K562 (cell line): ENCODE results near the gene SH3RF1. TPM values are rescaled to one million over a fixed set of nuclear protein-coding genes. Genes with fewer than 3 reads are reported as not detected.

Source experiments
- ATAC-seq: fragments of 200-7000 bp; cut with Tn5 transposase; 3 replicates; pipeline ENCODE4 v1.9.1; 2020; ENCODE audit warnings: moderate library complexity
- BruUV-seq: library from RNA; stranded (reverse); fragments of 400-500 nt; replicated peaks from 2 replicates; lab custom pipeline; 2021; lab: Mats Ljungman, UMichigan
- CTCF ChIA-PET: fragments of 300-600 bp; formaldehyde crosslinking; extraction: SDS; loops from one replicate; lab custom pipeline; 2021; ENCODE audit warnings: low intra/inter-chr PET ratio; lab: Yijun Ruan, JAX
- POLR2A ChIA-PET: fragments of 300-600, 350-650 bp; sonication (Branson Sonifier 250); formaldehyde crosslinking; extraction: SDS; loops from one replicate; lab custom pipeline; 2021; ENCODE audit warnings: antibody characterized with exemption, inconsistent platforms; lab: Yijun Ruan, JAX
- DNase-seq, 4 experiments: peaks; one replicate each; pipeline versions ENCODE4 v3.0.0 to v3.0.0-alpha.2; 2011 to 2018; ENCODE audit warnings: low spot score in 3 of 4, mixed read lengths in 3 of 4; ENCODE audit errors: extremely low read depth in 1 of 4
- FAIRE-seq: peaks from 2 replicates; lab custom pipeline; 2011; peaks lifted over from hg19 to GRCh38; lab: Jason Lieb, UNC
- H2AFZ ChIP-seq: 2 replicates; pipeline ENCODE4 v1.6.0; 2011; ENCODE audit warnings: low read depth, low read length, control low read depth, inconsistent platforms
- H3K27ac ChIP-seq: fragments of 200-600 bp; 3 replicates; pipeline ENCODE4 v1.8.0; 2011; ENCODE audit warnings: low read depth, mild to moderate bottlenecking, control low read depth, inconsistent platforms, low read length, moderate library complexity, mixed read lengths; ENCODE audit errors: extremely low read depth
- H3K27me3 ChIP-seq, 2 experiments: fragments of 300-600 bp in 1 of 2; 2 replicates in 1 of 2; 3 replicates in 1 of 2; pipeline versions ENCODE4 v1.6.0 to v1.8.0; 2011; ENCODE audit warnings: inconsistent platforms in 2 of 2, low read length in 2 of 2, mild to moderate bottlenecking in 1 of 2, mixed read lengths in 1 of 2, moderate library complexity in 1 of 2; ENCODE audit not compliant: control insufficient read depth in 2 of 2, insufficient read depth in 2 of 2
- H3K36me3 ChIP-seq: fragments of 300-600 bp; 3 replicates; pipeline ENCODE4 v1.8.0; 2011; ENCODE audit warnings: mild to moderate bottlenecking, low read length, inconsistent platforms; ENCODE audit not compliant: control insufficient read depth, insufficient read depth
- H3K4me1 ChIP-seq, 2 experiments: fragments of 200-600 bp in 1 of 2; replicated peaks in 1 of 2; 2 replicates in 1 of 2; 3 replicates in 1 of 2; pipeline versions ENCODE4 v1.5.1 to v1.8.0; 2011; ENCODE audit warnings: inconsistent platforms in 2 of 2, low read length in 2 of 2, mild to moderate bottlenecking in 1 of 2, mixed read lengths in 1 of 2, moderate library complexity in 1 of 2; ENCODE audit not compliant: control insufficient read depth in 2 of 2, insufficient read depth in 2 of 2
- H3K4me2 ChIP-seq: 2 replicates; pipeline ENCODE4 v1.6.1; 2011; ENCODE audit warnings: low read length, control low read depth, inconsistent platforms, mixed read lengths; ENCODE audit not compliant: insufficient read depth
- H3K4me3 ChIP-seq: fragments of 200-600 bp; sonication (generic), shearing (Covaris generic); 2 replicates; pipeline ENCODE4 v1.5.1; 2016; ENCODE audit warnings: control low read depth, inconsistent platforms
- H3K79me2 ChIP-seq: fragments of 200-600 bp; 3 replicates; pipeline ENCODE4 v1.8.0; 2011; ENCODE audit warnings: low read length, inconsistent platforms; ENCODE audit not compliant: control insufficient read depth, insufficient read depth
- H3K9ac ChIP-seq, 2 experiments: 2 replicates each; pipeline versions ENCODE4 v1.6.0 to v1.6.1; 2011; ENCODE audit warnings: low read depth in 2 of 2, low read length in 2 of 2, control low read depth in 1 of 2, inconsistent platforms in 1 of 2, mild to moderate bottlenecking in 1 of 2, mixed read lengths in 1 of 2; ENCODE audit not compliant: insufficient read depth in 1 of 2
- H3K9me1 ChIP-seq: one replicate; pipeline ENCODE4 v1.6.0; 2011; ENCODE audit warnings: inconsistent platforms, mild to moderate bottlenecking, low read length, moderate library complexity; ENCODE audit not compliant: control insufficient read depth, insufficient read depth
- H3K9me3 ChIP-seq: replicated peaks from 2 replicates; pipeline ENCODE4 v1.5.1; 2011; ENCODE audit warnings: low read depth, low read length, inconsistent platforms; ENCODE audit not compliant: control insufficient read depth, insufficient read depth
- H4K20me1 ChIP-seq: replicated peaks from 2 replicates; pipeline ENCODE4 v1.6.1; 2011; ENCODE audit warnings: low read length, inconsistent platforms, mixed read lengths; ENCODE audit not compliant: control insufficient read depth, insufficient read depth
- BRF2 ChIP-seq: IDR thresholded peaks from 3 replicates; pipeline ENCODE4 v1.6.1; 2011; ENCODE audit warnings: borderline replicate concordance, mild to moderate bottlenecking; ENCODE audit not compliant: insufficient read length, insufficient read depth
- CBFA2T3 ChIP-seq: fragments of 450-650 bp; IDR thresholded peaks from 2 replicates; pipeline ENCODE4 v1.6.1; 2017
- DDX20 ChIP-seq: fragments of 450-650 bp; IDR thresholded peaks from 2 replicates; pipeline ENCODE4 v1.6.1; 2016; ENCODE audit warnings: missing genetic modification characterization, low read depth, mild to moderate bottlenecking, missing compliant biosample characterization, moderate library complexity
- DIDO1 ChIP-seq: fragments of 450-650 bp; IDR thresholded peaks from 2 replicates; pipeline ENCODE4 v1.6.1; 2016; ENCODE audit warnings: low read depth, missing biosample characterization, missing genetic modification characterization
- EGR1 ChIP-seq: fragments of 450-650 bp; conservative IDR thresholded peaks from 2 replicates; pipeline ENCODE4 v1.6.1; 2017; ENCODE audit warnings: mild to moderate bottlenecking
- HDAC3 ChIP-seq: fragments of 450-650 bp; IDR thresholded peaks from 2 replicates; pipeline ENCODE4 v1.6.1; 2018; ENCODE audit warnings: borderline replicate concordance, mild to moderate bottlenecking, moderate library complexity; ENCODE audit not compliant: partially characterized antibody
- HDAC6 ChIP-seq: IDR thresholded peaks from 2 replicates; pipeline ENCODE4 v1.6.1; 2012; ENCODE audit warnings: low read depth, mild to moderate bottlenecking, control low read depth, inconsistent platforms, low read length, moderate library complexity
- MEF2A ChIP-seq: IDR thresholded peaks from 2 replicates; pipeline ENCODE4 v1.6.1; 2011; ENCODE audit warnings: low read depth, mild to moderate bottlenecking, low read length, moderate library complexity; ENCODE audit not compliant: control insufficient read depth
- POLR2A ChIP-seq: fragments of 450-650 bp; conservative IDR thresholded peaks from 2 replicates; pipeline ENCODE4 v1.6.1; 2016
- POLR3A ChIP-seq: IDR thresholded peaks from 2 replicates; pipeline ENCODE4 v1.6.1; 2011; ENCODE audit warnings: borderline replicate concordance, mild to moderate bottlenecking, moderate library complexity; ENCODE audit not compliant: insufficient read length, insufficient read depth; ENCODE audit errors: extremely low read depth
- POU5F1 ChIP-seq: fragments of 150-350 bp; IDR thresholded peaks from 2 replicates; pipeline ENCODE4 v1.6.1; 2014; ENCODE audit warnings: borderline replicate concordance, low read length, low read depth, mild to moderate bottlenecking; ENCODE audit not compliant: partially characterized antibody
- PTTG1 ChIP-seq: fragments of 450-650 bp; IDR thresholded peaks from 2 replicates; pipeline ENCODE4 v1.6.1; 2016; ENCODE audit warnings: low read depth, mild to moderate bottlenecking, missing genetic modification characterization, missing compliant biosample characterization
- RAD21 ChIP-seq, 2 experiments: fragments of 250-450 bp in 1 of 2; fragments of 450-650 bp in 1 of 2; sonication (Bioruptor Pico) in 1 of 2; formaldehyde crosslinking in 1 of 2; IDR thresholded peaks in 1 of 2; conservative IDR thresholded peaks in 1 of 2; 2 replicates each; pipeline versions ENCODE4 v1.4.0 to v1.8.0; 2020 to 2022; ENCODE audit warnings: mild to moderate bottlenecking in 2 of 2, moderate library complexity in 1 of 2
- TAF7 ChIP-seq: fragments of 450-650 bp; IDR thresholded peaks from 2 replicates; pipeline ENCODE4 v1.6.1; 2016; ENCODE audit warnings: missing genetic modification characterization, missing compliant biosample characterization
- TCF3 ChIP-seq: sonication (generic); formaldehyde crosslinking; IDR thresholded peaks from 2 replicates; pipeline ENCODE4 v1.4.0; 2020; ENCODE audit warnings: mild to moderate bottlenecking, missing genetic modification reagents
- YBX1 ChIP-seq: fragments of 450-650 bp; IDR thresholded peaks from 2 replicates; pipeline ENCODE4 v1.7.1; 2016; ENCODE audit warnings: mild to moderate bottlenecking
- ZBTB8A ChIP-seq: fragments of 450-650 bp; IDR thresholded peaks from 2 replicates; pipeline ENCODE4 v1.6.1; 2018; ENCODE audit warnings: mild to moderate bottlenecking, moderate library complexity; ENCODE audit not compliant: partially characterized antibody
- ZNF12 ChIP-seq: sonication (generic); formaldehyde crosslinking; IDR thresholded peaks from 2 replicates; pipeline ENCODE4 v1.4.0; 2020; ENCODE audit warnings: mild to moderate bottlenecking, missing genetic modification reagents
- WGBS: fragments of 100-300 bp; shearing (Covaris generic); methylation state at CpG from one replicate; pipeline ENCODE4 v1.1.6; 2016; ENCODE audit warnings: low coverage, mixed read lengths; ENCODE audit not compliant: insufficient coverage; ENCODE audit errors: missing lambda C conversion rate; 5-methylcytosine and 5-hydroxymethylcytosine counted together
- in situ Hi-C: fragments of 300-500 bp; cut with MboI; formaldehyde crosslinking; loops from 4 replicates; pipeline ENCODE4 v1.15.0; 2018; ENCODE audit warnings: inconsistent platforms, mixed read lengths
- intact Hi-C: fragments of 100-400 bp; cut with micrococcal nuclease; formaldehyde crosslinking; loops from 2 replicates; pipeline ENCODE4 v1.14.2; 2022
- polyA plus RNA-seq, 8 experiments: library from polyadenylated mRNA; depleted of rRNA in 4 of 8; stranded (reverse) in 5 of 8; unstranded in 3 of 8; fragments of >200 nt; fragmentation: Nextera tagmentation in 2 of 8; fragmentation: Illumina TruSeq in 1 of 8; extraction: Ambion mirVana in 2 of 8; extraction: Trizol in 1 of 8; gene quantifications; 2 replicates each; pipeline versions ENCODE4 v1.2.1 to v1.2.3, GENCODE V29; 2011 to 2014; ENCODE audit warnings: inconsistent platforms in 1 of 8, missing spikeins in 1 of 8
- total RNA-seq, 7 experiments: library from RNA; depleted of rRNA in 6 of 7; stranded (reverse); fragments of >200 nt in 6 of 7; fragmentation: Illumina TruSeq in 2 of 7; extraction: Trizol in 2 of 7; gene quantifications; 2 replicates each; pipeline versions ENCODE4 v1.2.1 to v1.2.3, GENCODE V29; 2011 to 2021; ENCODE audit warnings: low replicate concordance in 1 of 7
- TF ChIP-seq, protein P1 (sequence below), 2 experiments: fragments of 450-650 bp in 1 of 2; sonication (generic) in 1 of 2; formaldehyde crosslinking; conservative IDR thresholded peaks; 2 replicates each; pipeline versions ENCODE4 v1.4.0 to v1.8.1; 2020 to 2022; ENCODE audit warnings: mild to moderate bottlenecking in 1 of 2, missing genetic modification reagents in 1 of 2

SH3RF1 gene
- total and polyA plus RNA-seq, 9 of the 15 experiments (the other 6 are each of a cell fraction or from before 2014, with no cell fraction given): 0.04 to 0.16 (median 0.11) TPM; not detected in 6

GRCh38 chr4:169185133-169185956, 85.4 kb downstream of the SH3RF1 start:
- CTCF ChIA-PET: no interaction called here
- Histone ChIP-seq H3K9ac (no peak overlapping the region), H3K27ac (no peak overlapping the region), H3K9me3 (no peaks in the 10 kb centered on the region), H3K4me3 (no peak overlapping the region), H4K20me1 (no peaks in the 10 kb centered on the region), H3K79me2 (no peaks in the 10 kb centered on the region), H3K4me1 (no peaks in the 10 kb centered on the region), H3K36me3 (no peaks in the 10 kb centered on the region), H3K4me2 (no peak overlapping the region), H3K9me1 (no peaks in the 10 kb centered on the region), H2AFZ (no peak overlapping the region), H3K27me3 (peaks cover 0 to under 1% of the 10 kb centered on the region in 2 experiments; a peak in 2 of 5 replicates)
- FAIRE-seq (no peak), DNase-seq (no peak), ATAC-seq (no peak; the same call in 2 of the 3 replicates)
- in situ Hi-C loops (no loop called here), intact Hi-C loops (no loop called here)
- POLR2A ChIA-PET: interaction anchor here (0.6 kb wide), 2 partner anchors 1010 to 1804 kb away, joined by 3 read pairs; no protein-coding TSS in a partner anchor
- under 1% methylated on average over 7 of the region's 7 CpGs for WGBS
- TF ChIP-seq YBX1 (no peak), DIDO1 (tag) (no peak), RAD21 (CRISPR knock-in tag; conservative IDR thresholded peaks at IDR 0.05 in 1 of 2, IDR thresholded peaks at IDR 0.05 in 1 of 2) (no peak), CBFA2T3 (no peak), TCF3 (CRISPR knock-in tag) (no peak), HDAC6 (no peak), POLR3A (no peak), POU5F1 (no peak), HDAC3 (no peak), PTTG1 (tag) (no peak), EGR1 (no peak), BRF2 (no peak), POLR2A (no peak), ZBTB8A (no peak), MEF2A (no peak), DDX20 (tag) (no peak), TAF7 (tag) (no peak), ZNF12 (CRISPR knock-in tag) (no peak)
- TF ChIP-seq, protein P1, sequence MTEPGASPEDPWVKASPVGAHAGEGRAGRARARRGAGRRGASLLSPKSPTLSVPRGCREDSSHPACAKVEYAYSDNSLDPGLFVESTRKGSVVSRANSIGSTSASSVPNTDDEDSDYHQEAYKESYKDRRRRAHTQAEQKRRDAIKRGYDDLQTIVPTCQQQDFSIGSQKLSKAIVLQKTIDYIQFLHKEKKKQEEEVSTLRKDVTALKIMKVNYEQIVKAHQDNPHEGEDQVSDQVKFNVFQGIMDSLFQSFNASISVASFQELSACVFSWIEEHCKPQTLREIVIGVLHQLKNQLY (CRISPR knock-in tag; conservative IDR thresholded peaks at IDR 0.05): no peak
- BruUV-seq: no TSS peak
